Colonic mucosa (tissue), 4 donors: Measurements from ENCODE around the gene CD109. TPM values are rescaled to one million over a fixed set of nuclear protein-coding genes. Genes with fewer than 3 reads are reported as not detected.
A peak's percentile ranks its signal among the peaks of the same experiment; 100 is the strongest.

Experiments
- DNase-seq: peaks from one replicate; pipeline ENCODE4 v3.0.0-alpha.2; 2020
- H3K27ac ChIP-seq: fragments of 200-600 bp; one replicate; pipeline ENCODE4 v1.8.0; 2021
- H3K27me3 ChIP-seq: fragments of 200-600 bp; one replicate; pipeline ENCODE4 v1.8.0; 2021
- H3K36me3 ChIP-seq: fragments of 200-600 bp; one replicate; pipeline ENCODE4 v1.8.0; 2021
- H3K4me1 ChIP-seq: fragments of 200-600 bp; one replicate; pipeline ENCODE4 v1.8.0; 2021; ENCODE audit warnings: mild to moderate bottlenecking
- H3K4me3 ChIP-seq: fragments of 200-600 bp; one replicate; pipeline ENCODE4 v1.8.0; 2021
- H3K9ac ChIP-seq, 2 donors: one replicate each; pipeline ENCODE4 v1.7.0; 2013; ENCODE audit warnings: control low read depth in 2 of 2, low read depth in 2 of 2, low read length in 2 of 2
- H3K9me3 ChIP-seq: fragments of 200-600 bp; one replicate; pipeline ENCODE4 v1.8.0; 2021
- CTCF ChIP-seq: fragments of 200-600 bp; IDR thresholded peaks from one replicate; pipeline ENCODE4 v1.8.0; 2022; ENCODE audit warnings: antibody characterized with exemption, mild to moderate bottlenecking
- intact Hi-C: fragments of 100-400 bp; cut with DNase I; formaldehyde crosslinking; loops from one replicate; pipeline ENCODE4 v1.14.1; 2022
- total RNA-seq, 2 donors: library from RNA; stranded (reverse); fragmentation: NEBNext Ultra II Directional in 1 of 2; extraction: Animal tissue kit (Norgen Biotek cat#: 25700) in 1 of 2; gene quantifications; one replicate each; pipeline ENCODE4 v1.2.1, GENCODE V29; 2021
- donor health status: healthy.
- donor health status: DM: no; HTN: no; CAD: no.
- donor health status: DM: no; HTN: no; CAD: no.

CD109 gene
- total RNA-seq, 2 donors from 2014 or later: 1.1 to 4.5 TPM

- no peak overlapping the region for H3K27ac ChIP-seq
- H3K9ac ChIP-seq: no peak overlapping the region
- H3K4me3 ChIP-seq: no peak overlapping the region
- peak; percentile 23 for DNase-seq
- no peaks in the 10 kb centered on the region for H3K4me1 ChIP-seq
- intact Hi-C loops: loop anchor here (5.0 kb wide), 1 partner anchor 1352 kb away; the partner anchor contains the start of gene COL12A1
- no peaks in the 10 kb centered on the region for H3K27me3 ChIP-seq
- no peaks in the 10 kb centered on the region for H3K36me3 ChIP-seq
- H3K9me3 ChIP-seq: no peaks in the 10 kb centered on the region
- peak; percentile 71 for TF ChIP-seq CTCF
Observed at GRCh38 chr6:73854998-73855718, 159.2 kb downstream of the CD109 start.

GRCh38 chr6:73857341-73857890, 161.4 kb downstream of the CD109 start:
- intact Hi-C loops: loop anchor here (5.0 kb wide), 1 partner anchor 1350 kb away; the partner anchor contains the start of gene COL12A1
- Histone ChIP-seq H3K36me3 (no peaks in the 10 kb centered on the region), H3K27me3 (no peaks in the 10 kb centered on the region), H3K9ac (no peak overlapping the region), H3K9me3 (no peaks in the 10 kb centered on the region), H3K27ac (no peak overlapping the region), H3K4me1 (no peaks in the 10 kb centered on the region), H3K4me3 (no peak overlapping the region)
- no peak for DNase-seq
- TF ChIP-seq CTCF: no peak

- no peak for TF ChIP-seq CTCF
- no peaks in the 10 kb centered on the region for H3K27me3 ChIP-seq
- H3K9ac ChIP-seq: no peak overlapping the region
- H3K9me3 ChIP-seq: no peaks in the 10 kb centered on the region
- H3K36me3 ChIP-seq: no peaks in the 10 kb centered on the region
- no peak overlapping the region for H3K4me3 ChIP-seq
- H3K27ac ChIP-seq: no peak overlapping the region
- H3K4me1 ChIP-seq: no peaks in the 10 kb centered on the region
- no peak for DNase-seq
- intact Hi-C loops: loop anchor here (5.0 kb wide), 1 partner anchor 1349 kb away; the partner anchor contains the start of gene COL12A1
Observed at GRCh38 chr6:73858376-73858775, 162.4 kb downstream of the CD109 start.

- Histone ChIP-seq H3K36me3 (no peaks in the 10 kb centered on the region), H3K4me3 (no peak overlapping the region), H3K4me1 (no peaks in the 10 kb centered on the region), H3K9ac (no peak overlapping the region), H3K27ac (no peak overlapping the region), H3K9me3 (no peaks in the 10 kb centered on the region), H3K27me3 (no peaks in the 10 kb centered on the region)
- intact Hi-C loops: no loop called here
- TF ChIP-seq CTCF: no peak
- no peak for DNase-seq
Observed at GRCh38 chr6:73860303-73860702, 164.3 kb downstream of the CD109 start.

GRCh38 chr6:73866305-73866704, 170.3 kb downstream of the CD109 start:
- H3K4me3 ChIP-seq: no peak overlapping the region
- no peaks in the 10 kb centered on the region for H3K9me3 ChIP-seq
- no peaks in the 10 kb centered on the region for H3K4me1 ChIP-seq
- H3K27me3 ChIP-seq: no peaks in the 10 kb centered on the region
- no peak overlapping the region for H3K27ac ChIP-seq
- no peaks in the 10 kb centered on the region for H3K36me3 ChIP-seq
- intact Hi-C loops: no loop called here
- no peak for DNase-seq
- H3K9ac ChIP-seq: no peak overlapping the region
- TF ChIP-seq CTCF: no peak
